Activated B cell treated with CpG ODN at 0.5 μM for 24 hours (primary cell): ENCODE data around the gene COX4I1. TPM values are rescaled to one million over a fixed set of nuclear protein-coding genes. Genes with fewer than 3 reads are reported as not detected.
A peak's percentile ranks its signal among the peaks of the same experiment; 100 is the strongest.

Source experiments
- ATAC-seq: fragments of 200-7000 bp; cut with Tn5 transposase; one replicate; pipeline ENCODE4 v1.10.0; 2021; ENCODE audit warnings: low read depth, mild to moderate bottlenecking, moderate library complexity
- CTCF ChIA-PET: fragments of 350-600 bp; sonication (Branson Sonifier 250); formaldehyde crosslinking; loops from one replicate; lab custom pipeline; 2021; ENCODE audit warnings: antibody characterized with exemption; lab: Charles Lee
- POLR2A ChIA-PET: fragments of 350-600 bp; sonication (Branson Sonifier 250); formaldehyde crosslinking; loops from one replicate; lab custom pipeline; 2021; ENCODE audit warnings: antibody characterized with exemption; lab: Charles Lee
- DNase-seq: peaks from one replicate; pipeline ENCODE4 v3.0.0; 2022
- H3K27ac Mint-ChIP-seq: one replicate; pipeline ENCODE4 v1.8.0; 2020; ENCODE audit warnings: mixed read lengths
- H3K27me3 Mint-ChIP-seq: one replicate; pipeline ENCODE4 v1.8.0; 2021; ENCODE audit warnings: mixed read lengths
- H3K36me3 Mint-ChIP-seq: one replicate; pipeline ENCODE4 v1.8.0; 2021; ENCODE audit warnings: low read depth, mixed read lengths
- H3K4me1 Mint-ChIP-seq: one replicate; pipeline ENCODE4 v1.8.0; 2021; ENCODE audit warnings: mixed read lengths
- H3K4me3 Mint-ChIP-seq: one replicate; pipeline ENCODE4 v1.8.0; 2020; ENCODE audit warnings: mild to moderate bottlenecking, mixed read lengths
- H3K9me3 Mint-ChIP-seq: one replicate; pipeline ENCODE4 v1.8.0; 2020; ENCODE audit warnings: mixed read lengths
- CTCF ChIP-seq: fragments of 200-600 bp; IDR thresholded peaks from one replicate; pipeline ENCODE4 v1.8.0; 2022; ENCODE audit warnings: antibody characterized with exemption, mild to moderate bottlenecking
- intact Hi-C: fragments of 100-400 bp; cut with micrococcal nuclease; formaldehyde crosslinking; loops from one replicate; pipeline ENCODE4 v1.15.1; 2024
- total RNA-seq: library from RNA; stranded (reverse); gene quantifications from 2 replicates; pipeline ENCODE4 v1.2.3, GENCODE V29; 2022

Gene COX4I1
- total RNA-seq, 1 donor from 2014 or later: 578 TPM

DNA sequence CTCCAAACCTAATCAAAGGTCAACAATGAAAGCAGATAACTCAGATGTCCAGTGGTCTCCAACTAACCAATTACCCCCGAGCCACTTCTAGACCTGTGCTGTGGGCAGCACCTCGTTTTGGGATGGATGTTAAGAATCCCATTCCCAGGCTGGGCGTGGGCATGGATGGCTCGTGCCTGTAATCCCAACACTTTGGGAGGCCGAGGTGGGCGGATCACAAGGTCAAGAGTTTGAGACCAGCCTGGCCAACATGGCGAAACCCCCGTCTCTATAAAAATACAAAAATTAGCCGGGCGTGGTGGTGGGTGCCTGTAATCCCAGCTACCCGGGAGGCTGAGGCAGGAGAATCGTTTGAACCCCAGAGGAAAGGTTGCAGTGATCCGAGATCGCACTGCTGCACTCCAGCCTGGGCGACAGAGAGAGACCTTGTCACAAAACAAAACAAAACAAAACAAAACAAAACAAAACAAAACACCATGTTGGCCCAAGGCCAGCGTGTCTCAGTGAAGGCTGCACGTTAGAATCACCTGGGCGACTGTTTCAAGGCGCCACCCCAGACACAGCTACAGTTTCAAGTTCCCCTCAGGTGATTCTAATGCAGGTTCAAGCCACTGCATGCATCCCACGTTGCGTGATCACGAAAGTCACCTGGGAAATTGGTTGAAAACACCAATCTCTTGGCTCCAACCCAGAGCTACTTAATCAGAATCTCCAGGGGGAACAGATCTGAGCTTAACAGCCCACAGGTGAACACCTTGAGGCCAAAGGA, 21.3 kb downstream of the COX4I1 start:
- ChIA-PET CTCF (interaction anchor here (0.7 to 9.0 kb wide), 49 partner anchors 11 to 698 kb away, joined by 3 to 296 read pairs (median 6); partner anchors contain the start of gene IRF8), POLR2A (interaction anchor here (0.6 to 2.1 kb wide), 21 partner anchors 11 to 261 kb away, joined by 3 to 27 read pairs (median 6); partner anchors contain the start of gene IRF8)
- Mint-ChIP-seq H3K9me3 (no peaks in the 10 kb centered on the region), H3K36me3 (no peaks in the 10 kb centered on the region), H3K4me3 (no peak overlapping the region), H3K27me3 (no peaks in the 10 kb centered on the region), H3K4me1 (peaks cover 24% of the 10 kb centered on the region), H3K27ac (no peak overlapping the region)
- TF ChIP-seq CTCF: no peak
- no peak for DNase-seq
- ATAC-seq: no peak
- intact Hi-C loops: loop anchor here (1.0 kb wide), 8 partner anchors 12 to 253 kb away; partner anchors contain the start of gene IRF8

- no peaks in the 10 kb centered on the region for H3K36me3 Mint-ChIP-seq
- peaks cover 29% of the 10 kb centered on the region for H3K4me1 Mint-ChIP-seq
- ChIA-PET POLR2A (interaction anchor here (0.7 to 2.1 kb wide), 22 partner anchors 11 to 194 kb away, joined by 3 to 27 read pairs (median 6); partner anchors contain the start of gene IRF8), CTCF (interaction anchor here (0.6 to 9.0 kb wide), 54 partner anchors 10 to 697 kb away, joined by 3 to 296 read pairs (median 6); partner anchors contain the start of gene IRF8)
- intact Hi-C loops: loop anchor here (1.0 kb wide), 8 partner anchors 11 to 252 kb away; partner anchors contain the start of gene IRF8
- peak; percentile 69 for TF ChIP-seq CTCF
- ATAC-seq (peak; percentile 93), DNase-seq (peak; percentile 88)
- H3K9me3 Mint-ChIP-seq: no peaks in the 10 kb centered on the region
- no peak overlapping the region for H3K4me3 Mint-ChIP-seq
- H3K27ac Mint-ChIP-seq: no peak overlapping the region
- H3K27me3 Mint-ChIP-seq: no peaks in the 10 kb centered on the region
Measured at GRCh38 chr16:85821390-85822135, 22.1 kb downstream of the COX4I1 start.

DNA sequence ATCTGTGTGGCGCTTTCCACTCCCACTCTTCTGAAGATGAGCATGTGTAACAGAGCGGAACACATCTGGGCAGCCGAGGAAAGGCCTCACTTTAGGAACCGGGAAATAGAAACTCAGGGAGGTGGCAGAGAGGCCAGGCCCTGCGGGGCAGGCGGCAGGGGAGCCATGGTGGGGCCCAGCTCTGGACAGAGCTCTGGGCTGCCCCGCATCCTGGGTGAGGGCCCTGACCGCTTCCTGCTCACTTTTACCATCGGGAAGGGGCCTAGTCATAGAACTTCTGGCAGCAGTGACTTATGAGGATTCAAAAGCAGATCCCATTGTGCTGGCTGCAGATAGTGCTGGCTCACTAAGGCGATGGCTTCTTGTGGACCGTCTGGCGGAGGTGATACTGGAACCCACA, 22.6 kb downstream of the COX4I1 start:
- ATAC-seq (no peak), DNase-seq (no peak)
- CTCF ChIA-PET: interaction anchor here (0.6 to 9.0 kb wide), 43 partner anchors 9 to 696 kb away, joined by 3 to 296 read pairs (median 8); partner anchors contain the start of gene IRF8
- H3K4me1 Mint-ChIP-seq: peaks cover 33% of the 10 kb centered on the region
- POLR2A ChIA-PET: interaction anchor here (0.7 to 2.1 kb wide), 17 partner anchors 10 to 194 kb away, joined by 3 to 27 read pairs (median 6); partner anchors contain the start of gene IRF8
- H3K9me3 Mint-ChIP-seq: no peaks in the 10 kb centered on the region
- intact Hi-C loops: no loop called here
- no peak overlapping the region for H3K4me3 Mint-ChIP-seq
- no peaks in the 10 kb centered on the region for H3K36me3 Mint-ChIP-seq
- no peak for TF ChIP-seq CTCF
- no peak overlapping the region for H3K27ac Mint-ChIP-seq
- H3K27me3 Mint-ChIP-seq: no peaks in the 10 kb centered on the region

- CTCF ChIA-PET: interaction anchor here (0.7 to 9.0 kb wide), 5 partner anchors 79 to 193 kb away, joined by 3 to 296 read pairs (median 4); no protein-coding TSS in a partner anchor
- POLR2A ChIA-PET: interaction anchor here (0.9 to 1.0 kb wide), 2 partner anchors 9 to 76 kb away, joined by 3 read pairs; no protein-coding TSS in a partner anchor
- intact Hi-C loops: no loop called here
Measured at GRCh38 chr16:85823328-85823920, 23.9 kb downstream of the COX4I1 start.

More at GRCh38 chr16:85823328-85823920, 23.9 kb downstream of the COX4I1 start:
- TF ChIP-seq CTCF: no peak
- ATAC-seq: no peak
- H3K27ac Mint-ChIP-seq: no peak overlapping the region
- peaks cover 33% of the 10 kb centered on the region for H3K4me1 Mint-ChIP-seq
- no peak overlapping the region for H3K4me3 Mint-ChIP-seq
- no peaks in the 10 kb centered on the region for H3K27me3 Mint-ChIP-seq
- H3K9me3 Mint-ChIP-seq: no peaks in the 10 kb centered on the region
- no peak for DNase-seq
- no peaks in the 10 kb centered on the region for H3K36me3 Mint-ChIP-seq
